ENCODE results near the gene SLC66A2. TPM values are rescaled to one million over a fixed set of nuclear protein-coding genes. Genes with fewer than 3 reads are reported as not detected.

SLC66A2 gene
- total and polyA plus RNA-seq, 2 donors (not counting 1 experiment from before 2014, with no cell fraction given), result 44.4 to 45.1 TPM

DNA sequence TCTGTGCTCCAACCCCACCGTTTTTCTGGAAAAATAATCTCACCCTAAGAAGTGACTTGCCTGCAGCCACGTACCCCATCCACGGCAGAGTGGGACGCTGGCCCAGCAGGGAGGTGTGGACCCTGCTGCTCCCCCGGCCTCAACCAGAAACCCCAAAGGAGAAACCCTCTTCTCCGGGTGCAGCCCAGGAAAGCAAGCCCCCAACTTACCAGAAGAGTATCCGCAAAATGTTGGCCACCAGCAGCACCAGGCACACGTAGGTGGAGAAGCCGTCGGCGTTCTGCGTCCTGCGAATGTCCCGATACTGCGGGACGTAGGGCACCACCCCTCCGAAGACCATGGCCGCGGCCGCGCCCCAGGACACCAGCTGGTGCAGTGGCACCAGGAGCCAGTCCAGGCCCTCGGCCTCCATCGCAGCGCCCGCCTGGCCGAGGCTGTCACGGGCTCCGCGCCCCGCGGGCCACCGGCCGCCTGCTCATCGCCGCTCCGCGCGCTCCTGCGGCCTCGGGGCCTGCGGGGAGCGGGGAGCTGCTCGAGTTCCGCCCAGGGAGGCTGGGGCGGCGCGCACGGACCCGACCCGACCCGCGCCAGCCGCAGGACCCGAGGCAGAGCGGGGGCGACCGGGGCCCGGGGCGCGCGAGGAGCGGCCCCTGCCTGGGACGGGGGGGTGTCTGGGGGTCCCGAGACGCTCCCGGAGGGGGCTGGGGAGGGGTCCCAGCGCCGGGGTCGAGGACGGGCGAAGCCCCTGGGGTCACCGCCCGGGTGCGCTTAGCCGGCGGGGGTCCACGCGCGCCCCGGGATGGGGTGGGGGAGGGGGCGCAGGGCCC, 725 bp downstream of the SLC66A2 start:
- TF ChIP-seq, protein P1, sequence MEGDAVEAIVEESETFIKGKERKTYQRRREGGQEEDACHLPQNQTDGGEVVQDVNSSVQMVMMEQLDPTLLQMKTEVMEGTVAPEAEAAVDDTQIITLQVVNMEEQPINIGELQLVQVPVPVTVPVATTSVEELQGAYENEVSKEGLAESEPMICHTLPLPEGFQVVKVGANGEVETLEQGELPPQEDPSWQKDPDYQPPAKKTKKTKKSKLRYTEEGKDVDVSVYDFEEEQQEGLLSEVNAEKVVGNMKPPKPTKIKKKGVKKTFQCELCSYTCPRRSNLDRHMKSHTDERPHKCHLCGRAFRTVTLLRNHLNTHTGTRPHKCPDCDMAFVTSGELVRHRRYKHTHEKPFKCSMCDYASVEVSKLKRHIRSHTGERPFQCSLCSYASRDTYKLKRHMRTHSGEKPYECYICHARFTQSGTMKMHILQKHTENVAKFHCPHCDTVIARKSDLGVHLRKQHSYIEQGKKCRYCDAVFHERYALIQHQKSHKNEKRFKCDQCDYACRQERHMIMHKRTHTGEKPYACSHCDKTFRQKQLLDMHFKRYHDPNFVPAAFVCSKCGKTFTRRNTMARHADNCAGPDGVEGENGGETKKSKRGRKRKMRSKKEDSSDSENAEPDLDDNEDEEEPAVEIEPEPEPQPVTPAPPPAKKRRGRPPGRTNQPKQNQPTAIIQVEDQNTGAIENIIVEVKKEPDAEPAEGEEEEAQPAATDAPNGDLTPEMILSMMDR (IDR thresholded peaks at IDR 0.05), result no peak
- no peak for TF ChIP-seq EZH2 (IDR thresholded peaks at IDR 0.05; ENCODE audit: borderline replicate concordance, insufficient read depth, low read depth, low read length, poor library complexity, severe bottlenecking)
- H3K4me1 Mint-ChIP-seq, result peaks cover 42% of the 10 kb centered on the region
- H3K9me3 ChIP-seq (ENCODE audit: control extremely low read depth in 1 of 3, control insufficient read depth in 2 of 3, insufficient read depth in 1 of 3, low read length in 2 of 3), result no peaks in the 10 kb centered on the region
- peak overlapping the region; percentile 97 for H2AFZ ChIP-seq (ENCODE audit: insufficient read depth, low read depth, low read length, poor library complexity, severe bottlenecking)
- peak overlapping the region; percentile 84 for H3K27ac Mint-ChIP-seq
- peaks cover 54% of the 10 kb centered on the region for H3K79me2 ChIP-seq (ENCODE audit: control insufficient read depth, insufficient read depth, low read length)
- peaks cover 18 to 40% of the 10 kb centered on the region in 2 donors for H3K4me1 ChIP-seq (ENCODE audit: control insufficient read depth in 2 of 2, insufficient read depth in 2 of 2, low read length in 2 of 2)
- peaks cover 41% of the 10 kb centered on the region for H4K20me1 ChIP-seq (ENCODE audit: control insufficient read depth, insufficient read depth, low read length, poor library complexity, severe bottlenecking)
- CTCF ChIA-PET, result interaction anchor here (1.1 kb wide), 1 partner anchor 39 kb away, joined by 3 read pairs; no protein-coding TSS in a partner anchor
- peak overlapping the region; percentile 100 for H3K4me2 ChIP-seq (replicated peaks; ENCODE audit: low read depth, low read length, poor library complexity, severe bottlenecking)
- DNase-seq (peak; percentile 60), ATAC-seq (ENCODE audit: low read depth) (peak; percentile 26)
- H3K4me3 Mint-ChIP-seq, result peak overlapping the region; percentile 92
- intact Hi-C loops (cut with micrococcal nuclease), result loop anchor here (1.0 to 5.0 kb wide), 5 partner anchors 15 to 271 kb away; partner anchors contain the start of genes CTDP1, RBFA and TXNL4A
- peak overlapping the region; percentile 56 to 73 (median 70) for H3K4me3 ChIP-seq (ENCODE audit: control extremely low read depth in 1 of 5, extremely low read depth in 1 of 5, insufficient read depth in 1 of 5, low read depth in 2 of 5, low read length in 4 of 5)
- WGBS (ENCODE audit: insufficient coverage), result 4% methylated on average over 73 of the region's 81 CpGs
- POLR2A ChIA-PET, result interaction anchor here (0.6 to 2.0 kb wide), 2 partner anchors 9 to 83 kb away, joined by 3 to 11 read pairs; partner anchors contain the start of gene RBFA
- no peaks in the 10 kb centered on the region for H3K27me3 ChIP-seq (replicated peaks in 1 of 4; ENCODE audit: control extremely low read depth in 1 of 4, control insufficient read depth in 3 of 4, insufficient read depth in 4 of 4, low read length in 3 of 4)
- no peaks in the 10 kb centered on the region for H3K9me3 Mint-ChIP-seq (ENCODE audit: insufficient read depth)
- peak overlapping the region; percentile 83 for H3K9ac ChIP-seq (ENCODE audit: low read length)
- no peaks in the 10 kb centered on the region for H3K27me3 Mint-ChIP-seq
- peaks cover 0 to 19% of the 10 kb centered on the region in 2 experiments for H3K36me3 ChIP-seq (replicated peaks in 1 of 2; ENCODE audit: control extremely low read depth in 1 of 2, control insufficient read depth in 1 of 2, extremely low read depth in 1 of 2, insufficient read depth in 2 of 2, low read length in 1 of 2)
- peak overlapping the region; percentile 54 to 83 for H3K27ac ChIP-seq (ENCODE audit: low read length in 2 of 2)

Measured in B cell (primary cell).